Left lung (tissue), 10 donors: ENCODE data around the gene PSEN2. TPM values are rescaled to one million over a fixed set of nuclear protein-coding genes. Genes with fewer than 3 reads are reported as not detected.

ENCODE experiments used
- ATAC-seq: fragments of 200-7000 bp; cut with Tn5 transposase; one replicate; pipeline ENCODE4 v1.9.1; 2020; ENCODE audit warnings: moderate library complexity
- DNase-seq, 4 donors: peaks; one replicate each; pipeline ENCODE4 v3.0.0-alpha.2; 2013 to 2020
- H3K27ac ChIP-seq, 2 donors: fragments of 200-600 bp; sonication (generic) in 1 of 2; one replicate each; pipeline versions ENCODE4 v1.5.0 to v1.8.0; 2020 to 2021
- H3K27me3 ChIP-seq, 2 donors: fragments of 200-600 bp; sonication (generic) in 1 of 2; one replicate each; pipeline versions ENCODE4 v1.5.0 to v1.8.0; 2020 to 2021
- H3K36me3 ChIP-seq, 2 donors: fragments of 200-600 bp; sonication (generic) in 1 of 2; one replicate each; pipeline versions ENCODE4 v1.5.0 to v1.8.0; 2020 to 2021
- H3K4me1 ChIP-seq, 2 donors: fragments of 200-600 bp; one replicate each; pipeline ENCODE4 v1.8.0; 2021
- H3K4me3 ChIP-seq, 2 donors: fragments of 200-600 bp; sonication (generic) in 1 of 2; one replicate each; pipeline versions ENCODE4 v1.5.0 to v1.8.0; 2020 to 2021; ENCODE audit warnings: mild to moderate bottlenecking in 1 of 2
- H3K9me3 ChIP-seq, 2 donors: fragments of 200-600 bp; sonication (generic) in 1 of 2; one replicate each; pipeline versions ENCODE4 v1.5.0 to v1.8.0; 2020 to 2021
- intact Hi-C, 2 donors: fragments of 100-400 bp; cut with DNase I; formaldehyde crosslinking; loops; one replicate each; pipeline versions ENCODE4 v1.11.2 to v1.14.2; 2022
- polyA plus RNA-seq, 6 donors: library from polyadenylated mRNA; unstranded; fragments of 120-200 nt; gene quantifications; one replicate each; pipeline ENCODE4 v1.2.1, GENCODE V29; 2013; ENCODE audit not compliant: insufficient read length in 6 of 6
- total RNA-seq, 2 donors: library from RNA; stranded (reverse); fragmentation: NEBNext Ultra II Directional; extraction: Animal tissue kit (Norgen Biotek cat#: 25700); gene quantifications; one replicate each; pipeline ENCODE4 v1.2.1, GENCODE V29; 2021
- TF ChIP-seq, protein P1 (sequence below), 2 donors: fragments of 200-600 bp; sonication (generic) in 1 of 2; IDR thresholded peaks; one replicate each; pipeline versions ENCODE4 v1.5.0 to v1.8.0; 2021; ENCODE audit warnings: antibody characterized with exemption in 2 of 2
- donor health status: DM: no; HTN: yes; CAD: no.
- donor health status: DM: no; HTN: no; CAD: no.

PSEN2 gene
- total and polyA plus RNA-seq, 8 donors: 9.2 to 24.8 (median 11.5) TPM

DNA sequence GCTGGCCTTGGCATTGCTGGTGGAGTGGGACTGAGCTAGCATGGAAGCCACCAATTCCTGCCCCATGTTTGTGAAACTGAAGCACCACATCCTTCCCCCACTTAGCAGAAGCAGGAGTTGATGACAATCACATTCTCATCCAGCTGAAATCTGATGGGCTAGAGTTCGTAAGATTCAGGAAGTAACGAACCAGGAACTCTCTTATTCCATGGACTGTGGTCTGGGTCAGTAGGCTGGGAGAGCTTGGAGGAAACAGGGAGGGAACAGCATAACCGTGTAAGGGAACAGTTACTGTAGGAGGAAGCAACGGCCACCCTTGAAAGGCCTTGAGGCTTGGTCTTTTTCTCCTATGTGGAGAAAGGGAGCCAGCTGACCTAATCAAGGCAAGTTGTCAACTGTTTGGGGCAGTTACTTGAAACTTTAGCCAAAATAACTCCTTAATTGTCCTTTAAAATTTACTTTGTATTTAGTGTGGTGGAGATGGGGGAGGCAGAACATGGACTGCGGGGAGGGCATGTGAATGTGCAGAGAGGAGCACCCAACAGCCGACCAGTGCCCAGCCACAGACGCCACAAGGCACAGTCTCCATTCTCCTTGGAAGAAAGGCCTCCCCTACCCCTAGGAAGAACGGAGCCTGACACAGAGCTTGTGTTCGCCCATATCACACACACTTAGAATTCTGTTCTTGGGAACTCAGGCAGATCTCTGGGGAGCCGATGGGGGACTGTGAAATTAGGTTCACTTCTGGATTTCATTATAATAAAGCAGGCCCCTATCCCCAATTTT lies 67.7 kb downstream of the PSEN2 start:
- peaks cover 0 to 19% of the 10 kb centered on the region in 2 donors for H3K9me3 ChIP-seq
- H3K27ac ChIP-seq: peak overlapping the region; percentile 96 to 100
- H3K4me3 ChIP-seq: peak overlapping the region in 1 of 2 donors; percentile 76
- H3K4me1 ChIP-seq: peaks cover 8 to 33% of the 10 kb centered on the region in 2 donors
- DNase-seq (no peak), ATAC-seq (no peak)
- H3K36me3 ChIP-seq: no peaks in the 10 kb centered on the region
- H3K27me3 ChIP-seq: no peaks in the 10 kb centered on the region
- intact Hi-C loops: no loop called here
- TF ChIP-seq, protein P1, sequence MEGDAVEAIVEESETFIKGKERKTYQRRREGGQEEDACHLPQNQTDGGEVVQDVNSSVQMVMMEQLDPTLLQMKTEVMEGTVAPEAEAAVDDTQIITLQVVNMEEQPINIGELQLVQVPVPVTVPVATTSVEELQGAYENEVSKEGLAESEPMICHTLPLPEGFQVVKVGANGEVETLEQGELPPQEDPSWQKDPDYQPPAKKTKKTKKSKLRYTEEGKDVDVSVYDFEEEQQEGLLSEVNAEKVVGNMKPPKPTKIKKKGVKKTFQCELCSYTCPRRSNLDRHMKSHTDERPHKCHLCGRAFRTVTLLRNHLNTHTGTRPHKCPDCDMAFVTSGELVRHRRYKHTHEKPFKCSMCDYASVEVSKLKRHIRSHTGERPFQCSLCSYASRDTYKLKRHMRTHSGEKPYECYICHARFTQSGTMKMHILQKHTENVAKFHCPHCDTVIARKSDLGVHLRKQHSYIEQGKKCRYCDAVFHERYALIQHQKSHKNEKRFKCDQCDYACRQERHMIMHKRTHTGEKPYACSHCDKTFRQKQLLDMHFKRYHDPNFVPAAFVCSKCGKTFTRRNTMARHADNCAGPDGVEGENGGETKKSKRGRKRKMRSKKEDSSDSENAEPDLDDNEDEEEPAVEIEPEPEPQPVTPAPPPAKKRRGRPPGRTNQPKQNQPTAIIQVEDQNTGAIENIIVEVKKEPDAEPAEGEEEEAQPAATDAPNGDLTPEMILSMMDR (IDR thresholded peaks at IDR 0.05): no peak

DNA sequence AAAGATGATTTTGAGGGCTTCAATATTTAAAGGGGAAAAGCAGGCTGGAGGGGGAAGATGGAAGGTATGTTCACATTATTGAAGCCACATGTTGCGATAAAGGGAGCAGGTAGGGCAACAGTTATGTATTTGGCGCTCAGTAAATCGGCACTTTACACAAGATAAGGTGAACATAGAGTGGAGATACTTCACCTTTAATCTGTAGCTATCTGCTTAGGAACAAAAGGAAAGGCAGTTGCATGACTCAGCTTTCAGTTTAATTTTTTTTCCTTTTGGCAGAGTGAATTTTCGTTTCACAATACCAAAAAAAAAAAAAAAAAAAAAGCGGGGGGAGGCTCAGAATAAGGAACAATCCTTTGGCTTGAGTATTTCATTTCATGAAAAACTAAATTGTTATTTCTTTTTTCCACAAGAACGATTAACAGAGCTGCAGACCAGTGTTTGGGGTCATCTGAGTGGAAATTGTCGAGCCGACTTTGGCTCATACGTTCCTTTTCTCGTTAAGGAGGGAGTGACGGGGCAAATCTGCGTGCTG lies 68.6 kb downstream of the PSEN2 start:
- Histone ChIP-seq H3K9me3 (peaks cover 0 to 15% of the 10 kb centered on the region in 2 donors), H3K36me3 (no peaks in the 10 kb centered on the region), H3K27ac (peak overlapping the region; percentile 96 to 100), H3K4me1 (peaks cover 8 to 41% of the 10 kb centered on the region in 2 donors), H3K4me3 (peak overlapping the region; percentile 54 to 76), H3K27me3 (no peaks in the 10 kb centered on the region)
- ATAC-seq: peak; percentile 4
- peak in 1 of 4 donors; percentile 29 for DNase-seq
- TF ChIP-seq, protein P1 (IDR thresholded peaks at IDR 0.05): no peak
- intact Hi-C loops: no loop called here

DNA sequence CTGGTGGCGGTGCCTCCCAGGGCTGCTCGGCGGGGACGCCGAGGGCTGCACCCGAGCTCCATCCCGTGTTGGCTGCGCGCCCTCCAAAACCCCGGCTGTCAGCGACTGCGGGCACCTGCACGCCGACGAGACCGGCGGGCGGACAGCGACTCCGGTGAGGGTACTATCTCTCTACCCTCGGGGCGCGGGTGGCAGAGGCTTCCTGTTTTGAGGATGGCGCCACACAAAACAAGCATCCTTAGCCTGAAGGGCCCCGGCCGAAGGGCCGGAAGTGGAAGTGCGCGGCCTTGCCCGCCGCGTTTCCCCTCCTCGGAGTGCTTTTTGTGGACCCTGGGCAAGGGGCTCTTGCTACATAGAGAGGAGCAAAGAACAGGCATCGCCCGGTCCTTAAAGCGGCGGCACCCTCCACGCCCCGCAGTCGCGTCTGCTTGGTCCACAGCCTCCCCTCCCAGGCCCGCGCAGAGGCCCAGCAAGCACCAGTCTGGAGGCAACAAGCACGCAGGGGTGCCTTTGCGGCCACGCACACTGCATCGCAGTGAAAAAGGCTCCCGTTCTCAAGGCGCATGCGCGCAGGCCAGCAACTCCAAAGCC lies 69.1 kb downstream of the PSEN2 start:
- H3K36me3 ChIP-seq: no peaks in the 10 kb centered on the region
- H3K4me1 ChIP-seq: peaks cover 8 to 41% of the 10 kb centered on the region in 2 donors
- DNase-seq (peak in 3 of 4 donors; percentile 62 to 92 (median 73)), ATAC-seq (peak; percentile 47)
- TF ChIP-seq, protein P1 (IDR thresholded peaks at IDR 0.05): no peak
- intact Hi-C loops: no loop called here
- H3K27me3 ChIP-seq: no peaks in the 10 kb centered on the region
- peak overlapping the region; percentile 54 to 76 for H3K4me3 ChIP-seq
- peaks cover 0 to 9% of the 10 kb centered on the region in 2 donors for H3K9me3 ChIP-seq
- H3K27ac ChIP-seq: peak overlapping the region; percentile 96 to 100

DNA sequence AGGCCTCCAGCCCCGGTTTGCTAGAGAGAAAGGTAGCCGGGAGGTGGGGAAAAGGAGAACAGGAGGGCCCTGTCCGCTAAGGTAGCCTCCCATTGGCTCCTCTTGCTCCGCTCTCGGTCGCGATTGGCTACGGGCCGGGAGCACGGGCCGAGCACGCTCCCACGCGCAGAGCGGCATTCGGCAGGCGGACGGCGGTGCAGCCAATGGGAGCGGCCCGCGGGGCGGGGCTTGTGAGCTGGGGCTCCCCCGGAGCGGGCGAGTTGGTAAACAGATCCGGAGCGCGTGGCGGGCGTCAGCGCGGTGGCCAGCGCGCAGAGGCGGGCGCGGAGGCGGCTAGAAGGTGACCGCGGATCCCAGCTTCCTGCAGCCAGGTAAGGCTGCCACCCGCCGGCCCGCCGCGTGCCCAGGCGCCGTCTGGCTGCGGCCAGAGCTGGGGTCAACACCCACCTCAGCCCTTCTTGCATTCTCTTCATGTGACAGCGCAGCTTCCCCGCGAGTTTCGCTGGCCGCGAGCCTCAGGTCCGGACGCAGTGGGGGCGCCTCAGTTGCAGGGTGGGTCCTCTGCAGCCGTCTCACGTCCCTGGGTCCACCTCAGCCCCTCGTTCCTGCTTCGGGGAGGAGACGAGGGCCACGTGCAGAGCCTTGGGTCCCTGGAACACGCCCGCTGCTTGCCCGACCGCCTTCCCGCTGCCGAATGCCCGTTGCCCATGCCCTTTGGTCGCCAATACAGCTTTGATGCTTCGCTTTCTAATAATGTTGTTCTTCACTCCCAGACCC lies 69.8 kb downstream of the PSEN2 start, which contains the start of gene COQ8A:
Gene COQ8A, plus strand, starts transcription at position 266 of the 777 bp plus-strand sequence. CDS start 21,092 bp downstream, outside the sequence.
- intact Hi-C loops: no loop called here
- H3K4me3 ChIP-seq: peak within 1 kb of the TSS; percentile 76 to 79
- ATAC-seq (peak; percentile 97), DNase-seq (peak; percentile 97 to 100 (median 99))
- peak within 1 kb of the TSS; percentile 96 to 100 for H3K27ac ChIP-seq
- no peaks in the 10 kb centered on the region for H3K27me3 ChIP-seq
- peaks cover 8 to 41% of the 10 kb centered on the region in 2 donors for H3K4me1 ChIP-seq
- H3K9me3 ChIP-seq: peaks cover 0 to 3% of the 10 kb centered on the region in 2 donors
- TF ChIP-seq, protein P1 (IDR thresholded peaks at IDR 0.05): no peak
- no peaks in the 10 kb centered on the region for H3K36me3 ChIP-seq
